Stimulated activated CD8-positive, alpha-beta memory T cell treated with anti-CD3 and anti-CD28 coated beads, Interleukin-12 subunit alpha, Interleukin-12 subunit beta, amount 100 ng/mL, for 24 hours (primary cell): ENCODE data around the gene KASH5.
"Not testable (repeated sequence)": the region's sequence is repeated elsewhere in the genome, so short reads cannot be mapped to it uniquely, and the experiment has no call there.

Source experiments
- DNase-seq: peaks from one replicate; pipeline ENCODE4 v3.0.0-alpha.2; 2020; ENCODE audit errors: extremely low read depth

KASH5 gene

DNA sequence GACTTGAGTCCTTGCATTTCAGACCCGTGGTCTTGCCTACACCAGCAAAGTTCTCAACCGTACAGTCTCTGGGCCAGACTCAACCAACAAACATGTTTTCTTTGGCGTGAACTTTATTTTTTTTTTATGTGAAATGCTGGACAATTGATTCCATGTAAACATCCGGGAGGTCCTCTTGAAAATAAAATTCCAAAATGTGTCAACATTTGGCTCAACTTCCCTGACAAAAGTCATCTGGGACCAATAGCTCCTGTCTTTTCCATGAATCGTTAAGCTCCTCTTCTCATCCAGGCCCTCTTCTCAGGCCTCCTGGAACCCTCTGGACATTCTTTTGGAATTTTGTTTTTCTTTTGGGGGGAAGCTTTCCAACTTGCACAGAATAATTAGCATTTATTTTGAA, 67.7 kb downstream of the KASH5 start:
- no peak for DNase-seq

GRCh38 chr19:49456326-49456725, 68.3 kb downstream of the KASH5 start:
- DNase-seq, result no peak

DNA sequence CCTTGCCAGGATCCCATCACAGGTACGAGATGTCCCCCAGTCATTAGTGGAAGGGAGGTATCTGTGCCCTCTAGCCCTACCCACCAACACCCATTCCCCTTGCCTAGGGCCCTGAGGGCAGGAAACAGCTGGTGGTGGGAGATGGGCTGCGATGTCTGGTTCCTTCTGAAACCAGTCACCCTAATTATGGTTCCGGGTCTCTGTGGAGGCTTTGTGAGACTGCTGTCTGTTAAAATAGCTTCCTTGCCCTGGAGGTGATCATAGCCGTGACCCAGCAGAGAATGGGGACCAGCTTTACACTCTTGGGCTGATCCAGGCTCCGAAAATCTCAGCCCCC, 70.5 kb downstream of the KASH5 start:
- DNase-seq, result no peak

GRCh38 chr19:49459388-49459787, 71.3 kb downstream of the KASH5 start:
- no peak for DNase-seq

DNA sequence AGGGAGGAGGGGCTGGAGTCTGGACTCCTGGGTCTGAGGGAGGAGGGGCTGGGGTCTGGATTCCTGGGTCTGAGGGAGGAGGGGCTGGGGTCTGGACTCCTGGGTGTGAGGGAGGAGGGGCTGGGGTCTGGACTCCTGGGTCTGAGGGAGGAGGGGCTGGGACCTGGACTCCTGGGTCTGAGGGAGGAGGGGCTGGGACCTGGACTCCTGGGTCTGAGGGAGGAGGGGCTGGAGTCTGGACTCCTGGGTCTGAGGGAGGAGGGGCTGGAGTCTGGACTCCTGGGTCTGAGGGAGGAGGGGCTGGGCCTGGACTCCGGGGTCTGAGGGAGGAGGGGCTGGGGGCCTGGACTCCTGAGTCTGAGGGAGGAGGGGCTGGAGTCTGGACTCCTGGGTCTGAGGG, 73.1 kb downstream of the KASH5 start:
- DNase-seq, result not testable (repeated sequence)

GRCh38 chr19:49461656-49462055, 73.6 kb downstream of the KASH5 start:
- DNase-seq, result no peak

- no peak for DNase-seq
Measured at GRCh38 chr19:49462492-49462891, 74.4 kb downstream of the KASH5 start.

GRCh38 chr19:49463960-49464740, 76.1 kb downstream of the KASH5 start:
- DNase-seq, result no peak

DNA sequence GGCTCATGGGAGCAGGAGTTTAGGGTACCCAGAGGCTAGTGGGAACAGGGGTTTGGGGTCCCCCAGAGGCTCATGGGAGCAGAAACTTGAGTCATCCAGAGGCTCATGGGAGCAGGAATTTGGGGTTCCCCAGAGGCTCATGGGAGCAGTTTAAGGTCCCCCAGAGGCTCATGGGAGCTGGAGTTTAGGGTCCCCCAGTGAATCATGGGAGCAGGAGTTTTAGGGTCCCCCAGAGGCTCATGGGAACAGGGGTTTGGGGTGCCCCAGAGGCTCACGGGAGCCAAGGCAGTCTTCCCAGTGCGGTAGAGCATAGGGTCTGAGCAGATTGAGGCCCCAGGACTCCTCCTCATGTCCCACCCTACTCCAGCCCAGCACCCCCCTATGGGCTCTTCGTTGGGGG, 77.3 kb downstream of the KASH5 start:
- DNase-seq, result no peak
